ENCODE data around the gene CCDC92.

Gene CCDC92

DNA sequence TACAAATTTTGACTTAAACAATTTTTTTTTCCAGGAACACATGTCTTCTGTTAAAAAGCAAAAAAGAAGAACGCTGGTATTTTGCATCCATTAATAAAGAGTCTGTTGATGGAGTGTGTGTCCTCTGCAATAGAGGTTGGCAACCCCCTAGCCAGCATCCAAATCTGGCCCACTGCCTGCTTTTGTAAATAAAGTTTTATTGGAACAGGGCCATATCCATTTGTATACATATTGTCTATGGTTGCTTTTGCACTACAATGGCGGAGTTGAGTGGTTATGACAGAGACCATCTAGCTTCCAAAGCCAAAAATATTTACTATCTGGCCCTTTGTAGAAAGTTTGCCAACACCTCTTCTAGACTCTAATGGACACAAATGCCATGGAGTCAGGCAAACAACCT lies 49.6 kb downstream of the CCDC92 start:
- Histone ChIP-seq H3K4me2 (ENCODE audit: low read depth, low read length, poor library complexity, severe bottlenecking) (no peak overlapping the region), H3K9me2 (replicated peaks; ENCODE audit: insufficient read depth, low read length) (no peaks in the 10 kb centered on the region), H3K9me3 (ENCODE audit: insufficient read depth, low read length) (no peaks in the 10 kb centered on the region), H3F3A (ENCODE audit: insufficient read depth) (no peaks in the 10 kb centered on the region), H4K20me1 (ENCODE audit: low read depth, low read length) (no peaks in the 10 kb centered on the region), H3K4me3 (ENCODE audit: insufficient read depth, low read length, poor library complexity, severe bottlenecking) (no peak overlapping the region), H3K36me3 (ENCODE audit: low read length) (no peaks in the 10 kb centered on the region), H2AFZ (ENCODE audit: low read depth, low read length, severe bottlenecking) (no peak overlapping the region), H3K9ac (ENCODE audit: low read length) (no peak overlapping the region), H3K27ac (ENCODE audit: low read depth, low read length) (no peak overlapping the region), H3K27me3 (ENCODE audit: low read length) (peaks cover 3% of the 10 kb centered on the region; the same call in 1 of the 2 replicates), H3K79me2 (ENCODE audit: insufficient read depth, low read length) (no peaks in the 10 kb centered on the region)
- TF ChIP-seq, protein P1, sequence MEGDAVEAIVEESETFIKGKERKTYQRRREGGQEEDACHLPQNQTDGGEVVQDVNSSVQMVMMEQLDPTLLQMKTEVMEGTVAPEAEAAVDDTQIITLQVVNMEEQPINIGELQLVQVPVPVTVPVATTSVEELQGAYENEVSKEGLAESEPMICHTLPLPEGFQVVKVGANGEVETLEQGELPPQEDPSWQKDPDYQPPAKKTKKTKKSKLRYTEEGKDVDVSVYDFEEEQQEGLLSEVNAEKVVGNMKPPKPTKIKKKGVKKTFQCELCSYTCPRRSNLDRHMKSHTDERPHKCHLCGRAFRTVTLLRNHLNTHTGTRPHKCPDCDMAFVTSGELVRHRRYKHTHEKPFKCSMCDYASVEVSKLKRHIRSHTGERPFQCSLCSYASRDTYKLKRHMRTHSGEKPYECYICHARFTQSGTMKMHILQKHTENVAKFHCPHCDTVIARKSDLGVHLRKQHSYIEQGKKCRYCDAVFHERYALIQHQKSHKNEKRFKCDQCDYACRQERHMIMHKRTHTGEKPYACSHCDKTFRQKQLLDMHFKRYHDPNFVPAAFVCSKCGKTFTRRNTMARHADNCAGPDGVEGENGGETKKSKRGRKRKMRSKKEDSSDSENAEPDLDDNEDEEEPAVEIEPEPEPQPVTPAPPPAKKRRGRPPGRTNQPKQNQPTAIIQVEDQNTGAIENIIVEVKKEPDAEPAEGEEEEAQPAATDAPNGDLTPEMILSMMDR (IDR thresholded peaks at IDR 0.05; ENCODE audit: insufficient read depth, low read length, poor library complexity, severe bottlenecking), result no peak
- TF ChIP-seq EZH2phosphoT487 (conservative IDR thresholded peaks at IDR 0.05; ENCODE audit: low read length), result no peak

DNA sequence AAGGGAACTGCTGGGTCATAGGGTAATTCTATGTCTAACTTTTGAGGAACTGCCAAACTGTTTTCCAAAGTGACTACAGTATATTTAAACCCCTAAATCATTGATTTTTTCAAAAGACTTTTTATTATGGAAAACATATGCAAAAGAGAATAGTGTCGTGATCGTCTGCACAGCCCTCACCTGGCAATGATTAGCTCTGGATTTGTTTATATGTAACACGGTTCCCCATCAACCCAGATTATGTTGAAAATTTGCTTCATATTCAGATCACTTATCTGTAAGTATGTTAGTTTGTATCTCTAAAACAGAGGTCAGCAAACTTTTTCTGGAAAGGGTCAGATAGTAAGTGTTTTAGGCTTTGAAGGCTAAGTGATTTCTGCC lies 52.7 kb downstream of the CCDC92 start:
- H3K9me2 ChIP-seq (replicated peaks; ENCODE audit: insufficient read depth, low read length), result no peaks in the 10 kb centered on the region
- H3K4me3 ChIP-seq (ENCODE audit: insufficient read depth, low read length, poor library complexity, severe bottlenecking), result no peak overlapping the region
- no peak overlapping the region for H3K9ac ChIP-seq (ENCODE audit: low read length)
- H3F3A ChIP-seq (ENCODE audit: insufficient read depth), result no peaks in the 10 kb centered on the region
- H4K20me1 ChIP-seq (ENCODE audit: low read depth, low read length), result no peaks in the 10 kb centered on the region
- no peaks in the 10 kb centered on the region for H3K9me3 ChIP-seq (ENCODE audit: insufficient read depth, low read length)
- no peaks in the 10 kb centered on the region for H3K27me3 ChIP-seq (ENCODE audit: low read length)
- no peak overlapping the region for H3K4me2 ChIP-seq (ENCODE audit: low read depth, low read length, poor library complexity, severe bottlenecking)
- no peak overlapping the region for H2AFZ ChIP-seq (ENCODE audit: low read depth, low read length, severe bottlenecking)
- TF ChIP-seq, protein P1 (IDR thresholded peaks at IDR 0.05; ENCODE audit: insufficient read depth, low read length, poor library complexity, severe bottlenecking), result no peak
- TF ChIP-seq EZH2phosphoT487 (conservative IDR thresholded peaks at IDR 0.05; ENCODE audit: low read length), result no peak
- no peaks in the 10 kb centered on the region for H3K36me3 ChIP-seq (ENCODE audit: low read length)
- H3K79me2 ChIP-seq (ENCODE audit: insufficient read depth, low read length), result no peaks in the 10 kb centered on the region
- no peak overlapping the region for H3K27ac ChIP-seq (ENCODE audit: low read depth, low read length)

DNA sequence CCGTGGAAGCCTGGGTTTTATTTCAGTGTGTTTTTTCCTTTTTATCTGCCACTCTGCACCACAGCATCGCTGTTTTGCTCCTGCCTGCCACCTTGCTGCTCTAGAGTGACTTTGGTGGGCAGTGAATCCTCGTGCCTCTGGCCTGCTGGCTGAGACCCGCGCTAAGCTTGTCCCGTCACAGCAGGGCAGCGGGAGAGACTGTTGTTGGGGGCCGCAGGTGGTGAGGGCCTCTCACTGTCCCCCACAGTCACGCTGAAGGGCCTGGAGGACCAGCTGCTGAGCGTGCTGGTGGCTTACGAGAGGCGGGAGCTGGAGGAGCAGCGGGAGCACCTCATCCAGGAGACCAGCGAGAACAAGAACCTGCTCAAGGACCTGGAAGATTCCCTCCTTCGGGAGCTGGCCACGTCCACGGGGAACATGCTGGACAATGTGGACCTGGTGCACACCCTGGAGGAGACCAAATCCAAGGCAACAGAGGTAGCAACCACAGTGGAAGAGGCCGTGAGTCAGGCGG lies 55.2 kb downstream of the CCDC92 start:
- no peaks in the 10 kb centered on the region for H3K27me3 ChIP-seq (ENCODE audit: low read length)
- no peak for TF ChIP-seq EZH2phosphoT487 (conservative IDR thresholded peaks at IDR 0.05; ENCODE audit: low read length)
- TF ChIP-seq, protein P1 (IDR thresholded peaks at IDR 0.05; ENCODE audit: insufficient read depth, low read length, poor library complexity, severe bottlenecking), result no peak
- no peak overlapping the region for H3K4me2 ChIP-seq (ENCODE audit: low read depth, low read length, poor library complexity, severe bottlenecking)
- H3K9me3 ChIP-seq (ENCODE audit: insufficient read depth, low read length), result no peaks in the 10 kb centered on the region
- no peaks in the 10 kb centered on the region for H3K36me3 ChIP-seq (ENCODE audit: low read length)
- H2AFZ ChIP-seq (ENCODE audit: low read depth, low read length, severe bottlenecking), result no peak overlapping the region
- no peak overlapping the region for H3K27ac ChIP-seq (ENCODE audit: low read depth, low read length)
- H3F3A ChIP-seq (ENCODE audit: insufficient read depth), result no peaks in the 10 kb centered on the region
- H3K9ac ChIP-seq (ENCODE audit: low read length), result no peak overlapping the region
- H3K9me2 ChIP-seq (replicated peaks; ENCODE audit: insufficient read depth, low read length), result no peaks in the 10 kb centered on the region
- H4K20me1 ChIP-seq (ENCODE audit: low read depth, low read length), result no peaks in the 10 kb centered on the region
- H3K4me3 ChIP-seq (ENCODE audit: insufficient read depth, low read length, poor library complexity, severe bottlenecking), result no peak overlapping the region
- H3K79me2 ChIP-seq (ENCODE audit: insufficient read depth, low read length), result no peaks in the 10 kb centered on the region
